Parathyroid adenoma (tissue), 2 donors: ENCODE measurements around the gene DIPK1B.

ENCODE experiments used
- H2AFZ ChIP-seq: fragments of 300-600 bp; sonication (generic); one replicate; pipeline ENCODE4 v1.7.0; 2017; ENCODE audit warnings: antibody characterized with exemption, mild to moderate bottlenecking
- H3K27ac ChIP-seq: fragments of 300-600 bp; sonication (generic); one replicate; pipeline ENCODE4 v1.7.0; 2017
- H3K27me3 ChIP-seq: fragments of 300-600 bp; sonication (generic); one replicate; pipeline ENCODE4 v1.7.0; 2017; ENCODE audit warnings: low read length; ENCODE audit not compliant: control insufficient read depth, insufficient read depth
- H3K36me3 ChIP-seq: fragments of 300-600 bp; sonication (generic); one replicate; pipeline ENCODE4 v1.7.0; 2017; ENCODE audit warnings: low read length; ENCODE audit not compliant: control insufficient read depth, insufficient read depth
- H3K4me1 ChIP-seq: fragments of 300-600 bp; sonication (generic); one replicate; pipeline ENCODE4 v1.7.0; 2017; ENCODE audit warnings: control low read depth
- H3K4me2 ChIP-seq: fragments of 300-600 bp; sonication (generic); one replicate; pipeline ENCODE4 v1.7.0; 2017; ENCODE audit warnings: low read length
- H3K4me3 ChIP-seq: fragments of 300-600 bp; sonication (generic); one replicate; pipeline ENCODE4 v1.7.0; 2017; ENCODE audit warnings: low read depth, low read length
- H3K79me2 ChIP-seq: fragments of 300-600 bp; sonication (generic); one replicate; pipeline ENCODE4 v1.7.0; 2017; ENCODE audit warnings: control low read depth
- H3K9ac ChIP-seq: fragments of 300-600 bp; sonication (generic); one replicate; pipeline ENCODE4 v1.7.0; 2017; ENCODE audit warnings: mild to moderate bottlenecking
- H3K9me3 ChIP-seq: fragments of 300-600 bp; sonication (generic); one replicate; pipeline ENCODE4 v1.7.0; 2017; ENCODE audit warnings: low read length; ENCODE audit not compliant: control insufficient read depth
- TF ChIP-seq, protein P1 (sequence below): fragments of 300-600 bp; sonication (generic); IDR thresholded peaks from one replicate; pipeline ENCODE4 v1.7.0; 2017; ENCODE audit warnings: antibody characterized with exemption, mild to moderate bottlenecking
- donor health status: primary hyperparathyroidism.

The DIPK1B gene

GRCh38 chr9:136695955-136696354 is 16.4 kb upstream of the DIPK1B start:
- no peaks in the 10 kb centered on the region for H3K4me1 ChIP-seq
- H2AFZ ChIP-seq: no peak overlapping the region
- no peaks in the 10 kb centered on the region for H3K36me3 ChIP-seq
- no peaks in the 10 kb centered on the region for H3K79me2 ChIP-seq
- H3K27me3 ChIP-seq: no peaks in the 10 kb centered on the region
- H3K4me2 ChIP-seq: no peak overlapping the region
- no peak overlapping the region for H3K4me3 ChIP-seq
- no peak overlapping the region for H3K27ac ChIP-seq
- H3K9ac ChIP-seq: no peak overlapping the region
- TF ChIP-seq, protein P1, sequence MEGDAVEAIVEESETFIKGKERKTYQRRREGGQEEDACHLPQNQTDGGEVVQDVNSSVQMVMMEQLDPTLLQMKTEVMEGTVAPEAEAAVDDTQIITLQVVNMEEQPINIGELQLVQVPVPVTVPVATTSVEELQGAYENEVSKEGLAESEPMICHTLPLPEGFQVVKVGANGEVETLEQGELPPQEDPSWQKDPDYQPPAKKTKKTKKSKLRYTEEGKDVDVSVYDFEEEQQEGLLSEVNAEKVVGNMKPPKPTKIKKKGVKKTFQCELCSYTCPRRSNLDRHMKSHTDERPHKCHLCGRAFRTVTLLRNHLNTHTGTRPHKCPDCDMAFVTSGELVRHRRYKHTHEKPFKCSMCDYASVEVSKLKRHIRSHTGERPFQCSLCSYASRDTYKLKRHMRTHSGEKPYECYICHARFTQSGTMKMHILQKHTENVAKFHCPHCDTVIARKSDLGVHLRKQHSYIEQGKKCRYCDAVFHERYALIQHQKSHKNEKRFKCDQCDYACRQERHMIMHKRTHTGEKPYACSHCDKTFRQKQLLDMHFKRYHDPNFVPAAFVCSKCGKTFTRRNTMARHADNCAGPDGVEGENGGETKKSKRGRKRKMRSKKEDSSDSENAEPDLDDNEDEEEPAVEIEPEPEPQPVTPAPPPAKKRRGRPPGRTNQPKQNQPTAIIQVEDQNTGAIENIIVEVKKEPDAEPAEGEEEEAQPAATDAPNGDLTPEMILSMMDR: no peak
- H3K9me3 ChIP-seq: no peaks in the 10 kb centered on the region

- Histone ChIP-seq H3K4me2 (no peak overlapping the region), H3K9ac (no peak overlapping the region), H3K9me3 (no peaks in the 10 kb centered on the region), H3K27ac (no peak overlapping the region), H2AFZ (no peak overlapping the region), H3K4me1 (no peaks in the 10 kb centered on the region), H3K36me3 (no peaks in the 10 kb centered on the region), H3K4me3 (no peak overlapping the region), H3K79me2 (no peaks in the 10 kb centered on the region), H3K27me3 (no peaks in the 10 kb centered on the region)
- TF ChIP-seq, protein P1: no peak
These were observed 15.9 kb upstream of the DIPK1B start for GRCh38 chr9:136696502-136696901.

GRCh38 chr9:136697146-136697820 is 15.1 kb upstream of the DIPK1B start:
- Histone ChIP-seq H3K27ac (no peak overlapping the region), H3K4me3 (no peak overlapping the region), H2AFZ (no peak overlapping the region), H3K79me2 (no peaks in the 10 kb centered on the region), H3K9ac (no peak overlapping the region), H3K9me3 (no peaks in the 10 kb centered on the region), H3K4me1 (no peaks in the 10 kb centered on the region), H3K36me3 (no peaks in the 10 kb centered on the region), H3K4me2 (no peak overlapping the region), H3K27me3 (no peaks in the 10 kb centered on the region)
- TF ChIP-seq, protein P1: no peak

DNA sequence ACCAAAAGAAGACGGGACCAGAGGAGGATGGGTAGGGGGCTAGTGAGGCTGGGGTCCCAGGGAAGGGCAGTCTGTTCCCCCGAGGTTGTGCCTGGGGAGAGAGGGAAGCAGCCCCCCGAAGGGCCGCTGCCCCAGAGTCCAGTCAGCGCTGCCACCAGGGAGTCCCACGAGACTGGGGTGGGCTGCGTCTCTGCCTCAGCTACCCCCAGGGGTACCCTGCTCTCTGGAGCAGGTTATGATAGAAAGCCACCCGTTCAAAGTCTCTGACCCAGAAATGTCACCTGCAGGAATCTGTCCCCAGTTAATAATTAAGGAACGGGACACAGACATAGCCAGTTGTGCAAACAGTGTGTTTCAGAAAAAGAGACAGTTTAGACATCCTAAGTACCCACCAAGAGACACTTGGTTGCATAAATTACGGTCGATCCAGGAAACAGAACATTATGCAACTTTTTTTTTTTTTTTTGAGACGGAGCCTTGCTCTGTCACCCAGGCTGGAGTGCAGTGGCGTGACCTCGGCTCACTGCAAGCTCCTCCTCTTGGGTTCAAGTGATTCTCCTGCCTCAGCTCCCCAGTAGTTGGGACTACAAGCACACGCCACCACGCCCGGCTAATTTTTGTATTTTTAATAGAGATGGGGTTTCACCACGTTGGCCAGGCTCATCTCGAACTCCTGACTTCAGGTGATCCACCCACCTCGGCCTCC is 14.4 kb upstream of the DIPK1B start:
- no peaks in the 10 kb centered on the region for H3K27me3 ChIP-seq
- TF ChIP-seq, protein P1: no peak
- no peaks in the 10 kb centered on the region for H3K9me3 ChIP-seq
- no peak overlapping the region for H2AFZ ChIP-seq
- H3K4me1 ChIP-seq: no peaks in the 10 kb centered on the region
- H3K4me3 ChIP-seq: no peak overlapping the region
- H3K36me3 ChIP-seq: no peaks in the 10 kb centered on the region
- no peaks in the 10 kb centered on the region for H3K79me2 ChIP-seq
- no peak overlapping the region for H3K27ac ChIP-seq
- no peak overlapping the region for H3K9ac ChIP-seq
- no peak overlapping the region for H3K4me2 ChIP-seq
